Astrocyte of the spinal cord (primary cell): ENCODE results near the gene TMED6.
A peak's percentile ranks its signal among the peaks of the same experiment; 100 is the strongest.

Source experiments
- DNase-seq: peaks from one replicate; pipeline ENCODE4 v3.0.0; 2011; ENCODE audit warnings: low read depth, low spot score
- H3K4me3 ChIP-seq: 2 replicates; pipeline ENCODE4 v1.5.1; 2011; ENCODE audit warnings: low read depth, mild to moderate bottlenecking, low read length, moderate library complexity
- in situ Hi-C: cut with HindIII; loops from 2 replicates; pipeline ENCODE4 v1.10.0; 2017; ENCODE audit warnings: low sequenced_read_pairs
- TF ChIP-seq, protein P1 (sequence below): IDR thresholded peaks from 2 replicates; pipeline ENCODE4 v1.5.1; 2012; ENCODE audit warnings: low read depth, mild to moderate bottlenecking, low read length, inconsistent platforms

TMED6 gene

DNA sequence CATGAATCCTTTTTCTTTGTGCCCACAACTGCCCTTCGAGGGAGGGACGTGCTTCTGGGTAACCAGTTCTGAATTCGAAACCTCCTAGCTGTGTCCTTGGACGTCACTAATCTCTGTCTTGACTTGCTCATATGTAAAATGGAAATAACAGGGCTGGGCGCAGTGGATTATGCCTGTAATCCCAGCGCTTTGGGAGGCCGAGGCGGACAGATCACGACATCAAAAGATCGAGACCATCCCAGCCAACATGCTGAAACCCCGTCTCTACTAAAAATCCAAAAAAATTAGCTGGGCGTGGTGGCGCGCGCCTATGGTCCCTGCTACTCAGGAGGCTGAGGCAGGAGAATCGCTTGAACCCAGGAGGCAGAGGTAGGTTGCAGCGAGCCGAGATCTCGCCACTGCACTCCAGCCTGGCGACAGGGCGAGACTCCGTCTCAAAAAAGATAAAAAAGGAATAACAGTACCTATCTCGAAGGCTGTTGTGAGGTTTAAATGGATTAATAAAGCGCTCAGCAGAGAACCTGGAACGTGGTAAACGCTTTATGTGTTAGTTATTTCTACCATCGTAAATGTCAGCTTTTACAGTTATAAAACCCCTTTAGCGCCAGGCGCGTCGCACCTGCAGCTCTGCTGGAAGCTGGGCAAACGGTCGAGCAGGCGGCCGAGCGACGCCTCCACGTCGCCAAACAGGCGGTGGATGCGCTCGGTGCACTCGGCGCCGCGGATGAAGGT, 12.9 kb downstream of the TMED6 start:
- TF ChIP-seq, protein P1, sequence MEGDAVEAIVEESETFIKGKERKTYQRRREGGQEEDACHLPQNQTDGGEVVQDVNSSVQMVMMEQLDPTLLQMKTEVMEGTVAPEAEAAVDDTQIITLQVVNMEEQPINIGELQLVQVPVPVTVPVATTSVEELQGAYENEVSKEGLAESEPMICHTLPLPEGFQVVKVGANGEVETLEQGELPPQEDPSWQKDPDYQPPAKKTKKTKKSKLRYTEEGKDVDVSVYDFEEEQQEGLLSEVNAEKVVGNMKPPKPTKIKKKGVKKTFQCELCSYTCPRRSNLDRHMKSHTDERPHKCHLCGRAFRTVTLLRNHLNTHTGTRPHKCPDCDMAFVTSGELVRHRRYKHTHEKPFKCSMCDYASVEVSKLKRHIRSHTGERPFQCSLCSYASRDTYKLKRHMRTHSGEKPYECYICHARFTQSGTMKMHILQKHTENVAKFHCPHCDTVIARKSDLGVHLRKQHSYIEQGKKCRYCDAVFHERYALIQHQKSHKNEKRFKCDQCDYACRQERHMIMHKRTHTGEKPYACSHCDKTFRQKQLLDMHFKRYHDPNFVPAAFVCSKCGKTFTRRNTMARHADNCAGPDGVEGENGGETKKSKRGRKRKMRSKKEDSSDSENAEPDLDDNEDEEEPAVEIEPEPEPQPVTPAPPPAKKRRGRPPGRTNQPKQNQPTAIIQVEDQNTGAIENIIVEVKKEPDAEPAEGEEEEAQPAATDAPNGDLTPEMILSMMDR: no peak
- peak overlapping the region; percentile 91 for H3K4me3 ChIP-seq
- no peak for DNase-seq
- in situ Hi-C loops: no loop called here

DNA sequence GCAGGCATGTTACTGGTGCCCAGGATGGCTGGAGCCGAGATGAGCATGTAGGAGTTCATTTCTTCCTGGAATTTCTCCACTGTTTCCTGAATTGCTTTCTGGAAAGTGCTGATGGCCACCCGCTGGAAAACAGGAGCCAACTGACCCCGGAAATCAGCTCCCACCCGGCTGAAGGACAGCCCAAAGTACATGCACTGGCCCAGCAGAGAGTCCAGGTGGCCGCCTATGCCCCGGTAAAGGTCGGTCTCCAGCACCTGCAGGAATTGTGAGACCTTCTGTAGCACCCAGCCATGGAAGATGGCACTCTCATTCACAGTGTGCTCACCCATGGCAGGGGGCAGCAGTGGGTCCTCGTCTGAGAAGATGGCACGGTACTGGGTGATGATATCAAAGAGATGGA, 16.9 kb downstream of the TMED6 start:
- in situ Hi-C loops: no loop called here
- no peak overlapping the region for H3K4me3 ChIP-seq
- no peak for DNase-seq
- TF ChIP-seq, protein P1: no peak

DNA sequence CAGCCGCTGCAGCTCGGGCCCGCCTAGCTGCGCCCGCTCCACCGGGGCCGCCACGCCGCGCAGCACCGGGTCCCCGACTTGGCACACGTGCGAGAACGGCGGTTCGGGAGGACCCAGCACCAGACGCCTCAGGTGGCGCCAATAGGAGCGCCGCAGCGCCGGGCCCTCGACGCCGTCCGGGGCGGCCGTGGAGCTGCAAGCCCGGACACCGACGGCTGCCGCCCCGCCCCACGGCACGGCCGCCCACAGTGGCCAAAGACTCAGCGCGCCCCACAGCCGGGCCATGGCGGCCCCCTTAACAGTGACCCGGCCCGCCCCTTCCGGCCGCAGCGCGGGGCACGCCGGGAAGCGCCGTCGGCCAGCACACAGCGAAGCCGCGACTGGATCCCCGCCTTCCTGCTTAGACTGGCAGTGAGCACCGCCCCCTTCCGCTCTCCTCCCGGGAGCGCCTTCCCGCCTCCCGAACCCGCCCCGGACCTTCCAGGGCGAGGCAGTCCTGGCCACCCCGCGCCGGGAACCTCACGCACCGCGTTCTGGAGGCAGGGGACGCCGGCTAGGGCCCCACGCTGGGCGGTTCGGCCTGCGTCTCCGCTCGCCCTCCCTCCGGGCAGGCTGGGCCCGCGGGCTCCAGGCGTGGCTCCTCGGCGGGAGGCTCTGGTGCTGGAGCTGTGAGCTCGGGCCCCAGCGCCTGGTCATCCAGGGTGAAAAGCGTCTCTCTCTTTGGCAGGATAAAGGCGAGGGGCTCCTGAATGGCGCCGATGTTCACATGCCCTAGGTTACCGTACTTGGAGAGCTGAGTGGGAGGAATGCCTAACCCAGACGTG, 21.1 kb downstream of the TMED6 start, which contains the start of gene PDF:
TSS of gene PDF (minus strand) at position 303 of the 824 bp plus-strand sequence. CDS start at position 285, 18 bp downstream.
- peak; percentile 94 for DNase-seq
- in situ Hi-C loops: no loop called here
- H3K4me3 ChIP-seq: peak within 1 kb of the TSS; percentile 65
- TF ChIP-seq, protein P1: no peak

DNA sequence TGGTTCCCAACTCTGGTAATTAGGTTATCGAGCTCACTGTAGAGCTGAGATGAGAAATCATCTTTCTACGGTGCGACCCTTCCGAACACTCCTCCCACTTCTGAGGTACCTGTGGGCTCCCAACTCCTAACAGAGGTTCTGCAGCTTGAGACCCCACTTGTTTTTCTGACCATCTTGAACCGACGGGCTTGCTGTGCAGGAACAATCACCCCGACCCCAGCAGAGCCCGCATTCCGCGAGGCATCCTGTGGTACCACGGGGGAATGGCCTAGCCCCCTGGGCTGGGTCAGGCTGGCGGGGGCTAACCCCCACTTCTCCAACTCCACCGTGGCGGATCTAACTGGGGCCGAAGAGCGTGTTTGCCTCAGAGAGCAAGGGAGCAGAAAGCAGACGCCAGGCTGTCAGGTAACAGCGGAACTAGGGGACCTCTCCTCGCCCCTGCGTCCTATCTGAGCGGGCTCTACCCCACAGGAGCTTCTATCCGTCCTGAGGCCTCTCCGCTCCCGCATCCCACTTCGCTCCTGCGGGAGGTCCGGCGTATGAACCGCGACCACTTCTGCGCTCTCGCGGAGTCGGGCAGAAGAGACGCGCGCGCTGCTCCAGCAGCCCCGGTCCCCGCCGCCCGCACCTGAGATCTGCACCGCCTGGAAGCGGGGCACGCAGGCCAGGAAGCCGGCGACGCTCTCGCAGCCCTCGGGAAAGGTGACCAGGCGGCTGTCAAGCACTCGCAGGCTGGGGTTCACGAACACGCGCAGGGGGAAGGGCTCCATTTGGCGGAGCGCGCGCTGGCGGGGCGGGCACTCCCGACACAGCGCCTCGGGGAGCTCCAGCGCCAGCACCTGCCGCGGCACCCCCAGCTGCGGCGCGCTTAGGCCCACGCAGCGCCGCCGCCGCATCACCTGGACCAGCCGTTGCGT, 22.0 kb downstream of the TMED6 start:
- TF ChIP-seq, protein P1: no peak
- in situ Hi-C loops: no loop called here
- peak; percentile 25 for DNase-seq

DNA sequence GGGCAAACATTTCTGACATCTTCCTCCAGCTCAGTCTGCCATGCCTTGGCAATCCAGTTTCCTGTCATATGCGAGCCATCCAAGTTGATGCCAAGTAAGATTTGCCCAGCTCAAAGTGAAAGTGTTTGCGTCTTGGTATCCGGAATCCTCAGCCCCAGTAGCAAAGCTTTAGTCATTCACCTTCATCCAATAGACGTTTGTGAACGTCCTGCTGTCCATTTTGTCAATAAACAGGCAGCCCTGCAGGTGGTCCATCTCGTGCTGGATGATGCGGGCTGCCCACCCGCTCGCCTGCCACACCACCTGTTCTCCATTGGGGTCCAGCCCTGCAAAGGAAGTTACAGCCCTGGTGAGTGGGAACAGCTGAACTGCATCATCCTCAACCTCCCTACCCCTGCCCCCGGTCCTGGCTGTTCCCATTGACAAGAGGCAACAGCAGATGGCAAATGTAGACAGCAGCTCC, 22.7 kb downstream of the TMED6 start:
- peak overlapping the region; percentile 65 for H3K4me3 ChIP-seq
- in situ Hi-C loops: no loop called here
- TF ChIP-seq, protein P1: no peak
- DNase-seq: peak; percentile 70

More for the DNA sequence above, 22.0 kb downstream of the TMED6 start:
- H3K4me3 ChIP-seq: peak overlapping the region; percentile 65
